Spleen (tissue), 11 donors: ENCODE measurements around the gene TRPT1. TPM values are rescaled to one million over a fixed set of nuclear protein-coding genes. Genes with fewer than 3 reads are reported as not detected.

Source experiments
- DNase-seq: peaks from one replicate; pipeline ENCODE4 v3.0.0-alpha.2; 2020
- H3K27ac ChIP-seq, 8 donors: fragments of 200-600 bp; sonication (generic) in 7 of 8; 1 replicate in 4 of 8; 2 replicates in 4 of 8; pipeline versions ENCODE4 v1.5.0 to v1.8.0; 2016 to 2021; ENCODE audit warnings: inconsistent platforms in 4 of 8, mild to moderate bottlenecking in 4 of 8, moderate library complexity in 1 of 8
- H3K27me3 ChIP-seq, 7 donors: fragments of 200-600 bp; sonication (generic) in 6 of 7; replicated peaks in 1 of 7; 1 replicate in 4 of 7; 2 replicates in 3 of 7; pipeline versions ENCODE4 v1.5.0 to v1.8.0; 2016 to 2021; ENCODE audit warnings: inconsistent platforms in 3 of 7, mild to moderate bottlenecking in 1 of 7
- H3K36me3 ChIP-seq, 6 donors: fragments of 200-600 bp; sonication (generic) in 5 of 6; 1 replicate in 4 of 6; 2 replicates in 2 of 6; pipeline versions ENCODE4 v1.5.0 to v1.8.0; 2016 to 2021; ENCODE audit warnings: inconsistent platforms in 2 of 6
- H3K4me1 ChIP-seq, 6 donors: fragments of 200-600 bp; sonication (generic) in 5 of 6; 1 replicate in 3 of 6; 2 replicates in 3 of 6; pipeline versions ENCODE4 v1.5.0 to v1.8.0; 2016 to 2021; ENCODE audit warnings: inconsistent platforms in 3 of 6
- H3K4me3 ChIP-seq, 8 donors: fragments of 200-600 bp; sonication (generic) in 7 of 8; 1 replicate in 4 of 8; 2 replicates in 4 of 8; pipeline versions ENCODE4 v1.5.0 to v1.8.0; 2016 to 2021; ENCODE audit warnings: inconsistent platforms in 4 of 8, mild to moderate bottlenecking in 4 of 8, moderate library complexity in 2 of 8
- H3K9me3 ChIP-seq, 8 donors: fragments of 200-600 bp; sonication (generic) in 7 of 8; 1 replicate in 4 of 8; 2 replicates in 4 of 8; pipeline versions ENCODE4 v1.5.0 to v1.8.0; 2016 to 2021; ENCODE audit warnings: inconsistent platforms in 4 of 8
- CTCF ChIP-seq, 11 experiments: fragments of 200-600 bp in 7 of 11; fragments of 450-650 bp in 4 of 11; sonication (generic) in 4 of 11; IDR thresholded peaks in 8 of 11; conservative IDR thresholded peaks in 3 of 11; 1 replicate in 7 of 11; 2 replicates in 4 of 11; pipeline versions ENCODE4 v1.4.0 to v1.8.0; 2016 to 2021; ENCODE audit warnings: antibody characterized with exemption in 11 of 11, inconsistent platforms in 4 of 11, mild to moderate bottlenecking in 1 of 11
- POLR2A ChIP-seq, 3 donors: fragments of 450-650 bp; IDR thresholded peaks; one replicate each; pipeline ENCODE4 v1.5.1; 2017; ENCODE audit warnings: antibody characterized with exemption in 3 of 3, mild to moderate bottlenecking in 1 of 3
- POLR2AphosphoS5 ChIP-seq, 3 donors: sonication (generic); formaldehyde crosslinking; IDR thresholded peaks; one replicate each; pipeline ENCODE4 v1.5.1; 2017; ENCODE audit warnings: antibody characterized with exemption in 3 of 3
- WGBS, 5 donors: extraction: QIAGEN DNeasy Blood & Tissue Kit in 3 of 5; methylation state at CpG; one replicate each; pipeline versions ENCODE4 v1.1.5 to v1.1.7; 2013 to 2018; 5-methylcytosine and 5-hydroxymethylcytosine counted together
- intact Hi-C: fragments of 100-400 bp; cut with DNase I; formaldehyde crosslinking; loops from one replicate; pipeline ENCODE4 v1.15.0; 2023; ENCODE audit warnings: low total_unique reads
- polyA plus RNA-seq, 3 donors: library from polyadenylated mRNA; stranded (reverse); fragments of 200-250 nt; gene quantifications; one replicate each; pipeline ENCODE4 v1.2.1, GENCODE V29; 2013
- total RNA-seq, 7 donors: library from RNA; depleted of rRNA in 3 of 7; stranded (reverse); fragments of >200 nt in 3 of 7; fragmentation: NEBNext Ultra II Directional in 4 of 7; extraction: Animal tissue kit (Norgen Biotek cat#: 25700) in 4 of 7; gene quantifications; one replicate each; pipeline versions ENCODE4 v1.1.0 to v1.2.1, GENCODE V29; 2016 to 2021
- donor health status: healthy with polysubstance abuse.
- donor health status: DM: no; HTN: no; CAD: no; lungs with moderate emphysema.
- donor health status: DM: no; HTN: no; CAD: no.
- donor health status: Bipolar disorder and iron deficiency.
- donor health status: healthy.
- donor health status: DM: no; HTN: no; CAD: no.
- donor health status: DM: yes; HTN: yes; CAD: no.

The TRPT1 gene
- total and polyA plus RNA-seq, 10 donors: 34.2 to 74.0 (median 46.4) TPM

- H3K4me3 ChIP-seq: peak overlapping the region in 3 of 8 donors; percentile 84 to 96 (median 94)
- 79 to 88% (median 84%) methylated on average over 3 to 8 of the region's 8 CpGs for WGBS, 5 donors
Observed at GRCh38 chr11:64253043-64253442, 27.1 kb upstream of the TRPT1 start.

GRCh38 chr11:64252003-64252872, 26.3 kb upstream of the TRPT1 start:
- no peaks in the 10 kb centered on the region for H3K27me3 ChIP-seq
- peak in 1 of 3 donors; percentile 19 for TF ChIP-seq POLR2AphosphoS5 (IDR thresholded peaks at IDR 0.05)
- TF ChIP-seq CTCF (IDR thresholded peaks at IDR 0.05 in 8 of 11, conservative IDR thresholded peaks at IDR 0.05 in 3 of 11): peak in 5 of 11 experiments; percentile 23 to 45 (median 34)
- TF ChIP-seq POLR2A (IDR thresholded peaks at IDR 0.05): no peak
- peaks cover 9 to 71% (median 45%) of the 10 kb centered on the region in 6 donors for H3K4me1 ChIP-seq
- intact Hi-C loops: no loop called here
- no peaks in the 10 kb centered on the region for H3K9me3 ChIP-seq
- H3K27ac ChIP-seq: peak overlapping the region in 5 of 8 donors; percentile 64 to 85 (median 82)
- WGBS, 5 donors: 5 to 6% (median 6%) methylated on average over 23 of the region's 23 CpGs
- no peak for DNase-seq
- peak overlapping the region; percentile 62 to 96 (median 80) for H3K4me3 ChIP-seq
- H3K36me3 ChIP-seq: peaks cover 0 to 32% (median 19%) of the 10 kb centered on the region in 6 donors

More at GRCh38 chr11:64253043-64253442, 27.1 kb upstream of the TRPT1 start:
- TF ChIP-seq CTCF (IDR thresholded peaks at IDR 0.05 in 8 of 11, conservative IDR thresholded peaks at IDR 0.05 in 3 of 11) (no peak), POLR2AphosphoS5 (IDR thresholded peaks at IDR 0.05) (no peak), POLR2A (IDR thresholded peaks at IDR 0.05) (no peak)
- Histone ChIP-seq H3K9me3 (no peaks in the 10 kb centered on the region), H3K4me1 (peaks cover 9 to 63% (median 38%) of the 10 kb centered on the region in 6 donors), H3K27me3 (no peaks in the 10 kb centered on the region), H3K36me3 (peaks cover 0 to 40% (median 19%) of the 10 kb centered on the region in 6 donors), H3K27ac (peak overlapping the region in 1 of 8 donors; percentile 85)
- intact Hi-C loops: no loop called here
- DNase-seq: no peak

GRCh38 chr11:64251753-64252002, 25.7 kb upstream of the TRPT1 start:
- Histone ChIP-seq H3K4me1 (peaks cover 9 to 75% (median 50%) of the 10 kb centered on the region in 6 donors), H3K27me3 (no peaks in the 10 kb centered on the region), H3K27ac (peak overlapping the region in 6 of 8 donors; percentile 64 to 85 (median 78)), H3K36me3 (peaks cover 0 to 26% (median 16%) of the 10 kb centered on the region in 6 donors), H3K4me3 (peak overlapping the region; percentile 62 to 96 (median 80)), H3K9me3 (no peaks in the 10 kb centered on the region)
- WGBS, 5 donors: 0 to 4% (median 2%) methylated on average over 13 to 18 of the region's 18 CpGs
- TF ChIP-seq CTCF (IDR thresholded peaks at IDR 0.05 in 8 of 11, conservative IDR thresholded peaks at IDR 0.05 in 3 of 11) (no peak), POLR2AphosphoS5 (IDR thresholded peaks at IDR 0.05) (no peak), POLR2A (IDR thresholded peaks at IDR 0.05) (no peak)
- no peak for DNase-seq
- intact Hi-C loops: no loop called here
